G401 (cell line): ENCODE results near the gene SCD. TPM values are rescaled to one million over a fixed set of nuclear protein-coding genes. Genes with fewer than 3 reads are reported as not detected.
"Not testable (repeated sequence)": the region's sequence is repeated elsewhere in the genome, so short reads cannot be mapped to it uniquely, and the experiment has no call there.

ENCODE experiments used
- DNase-seq: peaks from one replicate; pipeline ENCODE4 v3.0.0-alpha.2; 2015; ENCODE audit warnings: low spot score
- in situ Hi-C: cut with HindIII; loops from 2 replicates; pipeline ENCODE4 v1.10.0; 2016; ENCODE audit warnings: low sequenced_read_pairs, mixed read lengths
- total RNA-seq: library from RNA; depleted of rRNA; stranded (reverse); fragments of >200 nt; shearing (Covaris generic); gene quantifications from 2 replicates; pipeline ENCODE4 v1.2.3, GENCODE V29; 2014

The SCD gene
- total RNA-seq, 1 experiment from 2014 or later = 607 TPM

DNA sequence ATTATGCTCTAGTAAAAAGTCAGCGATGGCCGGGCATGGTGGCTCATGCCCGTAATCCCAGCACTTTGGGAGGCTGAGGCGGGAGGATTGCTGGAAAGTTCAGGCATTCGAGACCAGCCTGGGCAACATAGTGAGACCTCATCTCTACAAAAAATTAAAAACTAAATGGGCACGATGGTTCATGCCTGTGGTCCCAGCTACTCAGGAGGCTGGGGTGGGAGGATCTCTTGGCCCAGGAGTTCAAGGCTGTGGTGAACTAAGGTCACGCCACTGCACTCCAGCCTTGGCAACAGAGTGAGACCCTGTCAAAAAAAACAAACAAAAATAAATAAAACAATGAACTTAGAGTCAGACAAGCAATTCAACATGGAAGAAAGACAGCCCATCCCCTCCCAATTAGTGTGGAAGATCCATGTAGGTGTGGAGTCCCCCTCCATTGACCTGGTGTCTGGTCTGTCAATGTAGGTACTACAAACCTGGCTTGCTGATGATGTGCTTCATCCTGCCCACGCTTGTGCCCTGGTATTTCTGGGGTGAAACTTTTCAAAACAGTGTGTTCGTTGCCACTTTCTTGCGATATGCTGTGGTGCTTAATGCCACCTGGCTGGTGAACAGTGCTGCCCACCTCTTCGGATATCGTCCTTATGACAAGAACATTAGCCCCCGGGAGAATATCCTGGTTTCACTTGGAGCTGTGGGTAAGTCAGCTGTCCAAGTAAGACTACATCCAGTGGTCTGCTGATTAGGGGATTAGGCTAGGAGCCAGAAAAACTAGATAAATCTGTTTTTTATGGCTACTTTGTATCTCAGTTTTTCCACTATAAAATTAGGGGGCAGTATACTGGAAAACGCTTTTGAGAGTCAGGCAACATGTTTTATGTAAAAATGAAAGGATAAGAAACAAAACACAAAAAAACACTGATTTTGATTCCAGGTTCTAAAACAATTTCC lies 9.3 kb downstream of the SCD start:
- in situ Hi-C loops = no loop called here
- DNase-seq = no peak

DNA sequence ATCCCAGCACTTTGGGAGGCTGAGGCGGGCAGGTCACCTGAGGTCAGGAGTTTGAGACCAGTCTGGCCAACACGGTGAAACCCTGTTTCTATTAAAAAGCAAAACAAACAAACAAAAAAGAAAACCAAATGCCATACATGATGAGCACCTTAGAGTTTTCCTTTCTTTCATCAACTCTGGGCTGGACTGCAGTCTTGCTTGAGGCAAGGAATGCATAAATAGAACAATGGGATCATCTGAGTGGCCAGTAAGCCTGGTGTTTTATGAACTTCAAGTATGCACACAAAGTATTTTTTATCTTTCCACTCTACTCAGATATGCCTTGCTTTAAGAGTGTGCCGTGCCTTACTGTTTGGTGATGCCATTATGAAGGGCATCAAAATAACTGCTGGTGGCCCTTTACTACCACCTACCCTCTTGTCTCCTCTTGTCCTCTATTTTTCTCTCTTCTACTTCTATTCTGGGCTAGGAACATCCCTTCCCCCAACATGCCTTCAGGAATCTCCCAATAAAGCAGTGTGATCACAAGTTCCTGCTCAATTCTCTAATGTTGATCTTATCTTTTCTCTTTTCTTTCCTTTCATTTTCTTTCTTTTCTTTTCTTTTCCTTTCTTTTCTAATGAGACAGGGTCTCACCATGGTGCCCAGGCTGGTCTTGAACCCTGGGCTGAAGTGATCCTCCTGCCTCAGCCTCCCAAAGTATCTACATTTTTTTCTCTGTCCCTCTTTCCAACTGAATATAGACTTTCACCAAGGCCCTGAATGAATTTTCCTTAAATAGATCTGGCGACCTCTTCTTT lies 10.2 kb downstream of the SCD start:
- DNase-seq = no peak
- in situ Hi-C loops = no loop called here

DNA sequence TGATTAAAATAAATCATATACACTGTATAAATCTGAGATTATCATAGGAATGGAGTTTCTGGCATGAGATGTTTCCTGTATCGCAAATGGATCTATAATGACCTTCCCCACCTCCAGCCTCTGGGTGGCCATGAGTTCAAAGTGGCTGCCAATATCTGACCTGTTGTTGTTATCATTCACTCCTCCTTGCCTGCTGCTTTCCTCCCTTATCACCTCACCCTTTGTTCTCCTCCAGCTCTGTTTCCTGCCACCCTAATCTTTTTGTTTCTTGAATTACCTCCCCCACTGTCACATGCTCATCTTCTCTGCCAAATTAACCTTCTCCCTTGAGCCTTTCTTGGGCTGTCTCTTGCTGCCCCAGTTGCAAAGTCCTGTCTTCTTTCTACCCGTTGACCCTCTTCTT lies 12.0 kb downstream of the SCD start:
- in situ Hi-C loops = no loop called here
- no peak for DNase-seq

DNA sequence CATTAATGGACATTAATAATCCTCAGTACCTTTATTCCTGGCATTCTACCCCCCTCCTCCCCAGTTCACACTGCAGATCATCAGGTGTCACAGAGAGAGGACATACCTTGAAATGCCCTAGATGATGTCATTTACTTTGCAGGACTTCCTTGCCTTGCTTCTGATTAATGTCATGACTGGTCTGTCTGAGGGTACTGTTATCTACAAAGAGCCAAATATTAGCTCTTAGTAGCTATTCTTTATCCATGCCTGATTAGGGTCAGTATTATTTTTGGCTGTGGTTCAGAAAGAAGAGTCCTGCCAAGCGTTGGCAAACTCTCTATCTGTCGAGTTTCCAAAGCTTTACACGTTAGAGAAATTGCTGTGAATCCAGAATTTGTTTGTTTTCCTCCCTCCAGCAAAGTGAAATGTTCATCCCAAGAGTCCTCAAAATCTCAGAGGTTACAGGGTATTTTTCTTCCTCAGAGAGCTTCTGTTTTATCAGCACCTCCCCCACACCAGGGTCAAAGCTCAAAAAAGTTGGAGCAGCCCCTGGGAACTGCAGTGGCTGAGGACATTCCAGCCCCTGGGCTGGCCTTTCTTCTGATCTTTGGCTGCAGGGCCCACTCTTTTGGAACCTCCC lies 12.6 kb downstream of the SCD start:
- in situ Hi-C loops = no loop called here
- DNase-seq = no peak

DNA sequence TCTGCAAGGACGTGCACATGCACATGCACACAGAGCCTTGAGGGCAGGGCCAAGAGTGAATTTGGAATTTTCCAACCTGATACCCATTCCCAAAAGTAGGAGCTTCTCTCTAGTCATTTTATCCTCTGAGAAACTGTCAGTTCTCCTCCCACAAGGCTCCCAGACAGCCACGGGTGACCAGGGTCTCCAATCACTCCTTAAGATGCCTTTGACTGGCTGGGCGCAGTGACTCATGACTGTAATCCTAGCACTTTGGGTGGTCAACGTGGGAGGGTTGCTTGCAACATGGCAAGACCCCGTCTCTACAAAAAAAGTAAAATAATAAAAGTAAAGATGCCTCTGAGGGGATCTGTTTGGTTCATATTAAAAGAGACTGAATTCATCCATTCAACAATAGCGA lies 13.2 kb downstream of the SCD start:
- in situ Hi-C loops = no loop called here

DNA sequence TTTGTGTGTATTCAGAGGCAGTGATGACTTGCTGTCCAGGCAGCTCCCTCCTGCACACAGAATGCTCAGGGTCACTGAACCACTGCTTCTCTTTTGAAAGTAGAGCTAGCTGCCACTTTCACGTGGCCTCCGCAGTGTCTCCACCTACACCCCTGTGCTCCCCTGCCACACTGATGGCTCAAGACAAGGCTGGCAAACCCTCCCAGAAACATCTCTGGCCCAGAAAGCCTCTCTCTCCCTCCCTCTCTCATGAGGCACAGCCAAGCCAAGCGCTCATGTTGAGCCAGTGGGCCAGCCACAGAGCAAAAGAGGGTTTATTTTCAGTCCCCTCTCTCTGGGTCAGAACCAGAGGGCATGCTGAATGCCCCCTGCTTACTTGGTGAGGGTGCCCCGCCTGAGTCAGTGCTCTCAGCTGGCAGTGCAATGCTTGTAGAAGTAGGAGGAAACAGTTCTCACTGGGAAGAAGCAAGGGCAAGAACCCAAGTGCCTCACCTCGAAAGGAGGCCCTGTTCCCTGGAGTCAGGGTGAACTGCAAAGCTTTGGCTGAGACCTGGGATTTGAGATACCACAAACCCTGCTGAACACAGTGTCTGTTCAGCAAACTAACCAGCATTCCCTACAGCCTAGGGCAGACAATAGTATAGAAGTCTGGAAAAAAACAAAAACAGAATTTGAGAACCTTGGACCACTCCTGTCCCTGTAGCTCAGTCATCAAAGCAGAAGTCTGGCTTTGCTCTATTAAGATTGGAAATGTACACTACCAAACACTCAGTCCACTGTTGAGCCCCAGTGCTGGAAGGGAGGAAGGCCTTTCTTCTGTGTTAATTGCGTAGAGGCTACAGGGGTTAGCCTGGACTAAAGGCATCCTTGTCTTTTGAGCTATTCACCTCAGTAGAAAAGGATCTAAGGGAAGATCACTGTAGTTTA lies 15.8 kb downstream of the SCD start:
- in situ Hi-C loops = no loop called here
- DNase-seq = peak; percentile 46

More for the DNA sequence above, 13.2 kb downstream of the SCD start:
- DNase-seq = no peak

DNA sequence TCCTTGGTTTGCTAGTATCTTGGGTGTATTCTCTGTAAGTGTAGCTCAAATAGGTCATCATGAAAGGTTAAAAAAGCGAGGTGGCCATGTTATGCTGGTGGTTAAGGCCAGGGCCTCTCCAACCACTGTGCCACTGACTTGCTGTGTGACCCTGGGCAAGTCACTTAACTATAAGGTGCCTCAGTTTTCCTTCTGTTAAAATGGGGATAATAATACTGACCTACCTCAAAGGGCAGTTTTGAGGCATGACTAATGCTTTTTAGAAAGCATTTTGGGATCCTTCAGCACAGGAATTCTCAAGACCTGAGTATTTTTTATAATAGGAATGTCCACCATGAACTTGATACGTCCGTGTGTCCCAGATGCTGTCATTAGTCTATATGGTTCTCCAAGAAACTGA lies 17.1 kb downstream of the SCD start:
- no peak for DNase-seq
- in situ Hi-C loops = no loop called here

DNA sequence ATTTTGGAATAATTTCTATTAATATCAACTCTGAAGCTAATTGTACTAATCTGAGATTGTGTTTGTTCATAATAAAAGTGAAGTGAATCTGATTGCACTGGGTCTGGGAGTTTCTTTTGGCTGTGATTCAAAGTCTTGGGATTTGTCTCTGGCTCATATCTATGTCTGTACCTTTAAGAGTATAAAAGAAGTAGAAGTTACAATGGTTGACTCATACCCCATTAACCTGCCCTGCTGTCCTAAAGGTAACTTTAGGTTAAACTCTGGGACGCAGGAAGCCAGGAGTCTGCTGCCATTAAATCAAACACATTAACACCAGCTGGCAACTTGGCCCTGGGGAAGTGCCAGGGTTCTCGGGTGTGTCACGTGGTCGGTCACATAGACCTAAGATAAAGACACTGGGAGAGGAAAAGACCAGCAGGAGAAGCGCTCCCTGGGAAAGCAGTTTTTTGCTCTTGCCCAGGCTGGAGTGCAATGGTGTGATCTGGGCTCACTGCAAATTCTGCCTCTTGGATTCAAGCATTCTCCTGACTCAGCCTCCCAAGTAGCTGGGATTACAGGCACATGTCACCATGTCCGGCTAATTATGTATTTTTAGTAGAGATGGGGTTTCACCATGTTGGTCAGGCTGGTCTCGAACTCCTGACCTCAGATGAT lies 17.8 kb downstream of the SCD start:
- peak; percentile 69 for DNase-seq
- in situ Hi-C loops = no loop called here

DNA sequence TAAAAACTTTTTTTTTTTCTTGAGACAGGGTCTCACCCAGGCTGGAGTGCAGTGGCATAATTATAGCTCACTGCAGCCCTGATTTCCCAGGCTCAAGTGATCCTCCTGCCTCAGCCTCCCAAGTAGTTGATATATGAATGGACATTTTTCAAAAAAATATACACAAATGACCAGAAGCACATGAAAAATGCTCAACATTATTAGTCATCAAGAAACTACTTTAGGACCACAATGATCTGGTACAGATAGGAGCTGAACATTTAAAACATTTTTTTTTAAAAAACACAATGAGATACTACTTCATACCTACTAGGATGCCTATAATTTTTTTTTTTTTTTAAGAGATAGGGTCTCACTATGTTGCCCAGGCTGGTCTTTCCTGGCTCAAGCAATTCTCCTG lies 21.7 kb downstream of the SCD start:
- DNase-seq = no peak
- in situ Hi-C loops = no loop called here

DNA sequence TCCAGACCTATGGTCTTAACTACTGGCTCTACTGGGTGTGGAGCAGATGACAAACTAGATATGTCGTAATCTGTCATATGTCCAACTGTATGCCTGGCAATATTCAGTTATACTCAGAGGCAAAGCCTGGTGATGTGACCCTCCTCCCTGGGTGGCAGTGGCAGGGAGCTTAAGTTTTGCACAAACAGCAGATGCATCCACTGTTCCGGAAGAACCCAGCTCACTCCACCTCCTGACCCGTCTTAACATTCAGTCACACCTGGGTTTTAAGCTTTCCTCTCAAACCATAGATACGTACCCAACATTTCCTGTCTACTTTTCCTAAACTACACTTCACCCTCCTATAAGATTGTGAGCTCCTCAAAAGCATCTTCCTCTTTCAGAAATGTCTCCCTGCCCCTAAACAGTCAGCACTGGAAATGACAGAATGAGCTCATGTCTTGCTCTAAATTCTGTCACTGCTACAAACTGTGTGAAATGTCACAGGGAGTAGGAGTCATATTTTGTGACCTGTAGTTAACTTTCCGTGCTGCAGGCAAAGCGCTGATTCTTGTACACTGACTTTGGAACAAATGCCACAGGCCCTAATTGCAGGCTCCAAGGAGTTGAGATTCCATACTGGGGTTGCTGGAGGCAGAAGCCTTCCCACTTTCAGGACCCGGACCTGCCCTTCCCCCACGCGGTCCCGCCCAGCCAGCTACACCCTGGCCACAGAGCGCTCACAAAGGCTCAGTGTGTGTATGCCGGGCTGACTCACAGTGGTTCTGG lies 23.9 kb downstream of the SCD start:
- in situ Hi-C loops = no loop called here
- peak; percentile 59 for DNase-seq

DNA sequence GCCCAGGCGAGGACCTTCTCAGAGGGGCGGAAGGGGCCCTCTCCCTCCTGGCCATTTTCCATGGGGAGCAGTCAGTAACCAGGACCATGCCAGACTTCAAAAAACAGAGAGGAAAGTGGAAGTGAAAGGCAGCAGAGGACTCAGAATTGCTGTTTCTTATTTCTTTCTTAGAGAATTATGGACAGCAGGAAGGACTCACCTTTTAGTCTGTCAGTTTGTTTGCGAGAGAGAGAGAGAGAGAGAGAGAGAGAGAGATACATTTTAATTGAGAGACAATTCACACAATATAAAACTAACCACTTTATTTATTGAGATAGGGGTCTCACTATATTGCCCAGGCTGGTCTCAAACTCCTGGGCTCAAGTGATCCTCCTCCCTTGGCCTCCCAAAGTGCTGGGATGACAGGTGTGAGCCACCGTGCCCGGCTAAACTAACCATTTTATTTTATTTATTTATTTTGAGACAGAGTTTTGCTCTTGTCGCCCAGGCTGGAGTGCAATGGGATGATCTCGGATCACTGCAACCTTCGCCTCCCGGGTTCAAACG lies 24.5 kb downstream of the SCD start:
- DNase-seq = no peak
- in situ Hi-C loops = no loop called here

DNA sequence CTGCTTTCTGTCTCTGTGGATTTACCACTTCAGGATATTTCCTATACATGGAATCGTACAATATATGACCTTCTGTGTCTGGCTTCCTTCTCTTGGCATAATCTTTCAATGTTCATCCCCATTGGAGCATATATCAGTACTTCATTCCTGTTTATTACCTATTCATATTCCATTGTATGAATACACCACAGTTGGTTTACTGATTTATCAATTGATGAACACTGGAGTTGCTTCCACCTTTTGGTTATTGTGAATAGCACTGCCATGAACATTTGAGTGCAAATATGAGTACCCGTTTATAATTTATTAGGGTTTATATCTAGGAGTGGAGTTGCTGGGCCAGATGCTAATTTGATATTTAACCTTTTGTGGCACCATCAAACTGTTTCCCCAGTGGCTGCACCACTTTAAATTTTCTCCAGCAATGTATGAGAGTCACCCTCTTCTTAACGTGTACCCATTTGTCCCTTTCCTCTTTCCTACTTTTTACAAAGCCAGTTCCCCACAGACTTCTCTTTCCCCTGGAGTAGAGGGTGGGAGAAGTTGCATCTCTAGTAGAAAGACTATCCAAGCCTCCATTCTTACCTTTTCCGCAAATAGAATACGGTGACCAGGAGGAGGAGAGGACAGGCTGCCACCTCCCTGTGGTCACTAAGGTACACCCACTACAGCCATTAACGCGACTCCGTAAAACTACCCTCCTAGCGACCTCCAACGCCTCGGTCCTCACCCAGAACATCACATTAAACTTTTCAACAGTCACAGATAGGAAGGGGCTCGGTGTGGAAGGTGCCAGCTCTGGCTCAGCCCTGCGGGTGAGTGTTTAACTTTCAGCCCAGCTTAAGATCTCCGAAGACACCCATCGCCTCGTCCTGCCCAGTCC lies 25.6 kb downstream of the SCD start:
- in situ Hi-C loops = no loop called here
- peak; percentile 50 for DNase-seq

DNA sequence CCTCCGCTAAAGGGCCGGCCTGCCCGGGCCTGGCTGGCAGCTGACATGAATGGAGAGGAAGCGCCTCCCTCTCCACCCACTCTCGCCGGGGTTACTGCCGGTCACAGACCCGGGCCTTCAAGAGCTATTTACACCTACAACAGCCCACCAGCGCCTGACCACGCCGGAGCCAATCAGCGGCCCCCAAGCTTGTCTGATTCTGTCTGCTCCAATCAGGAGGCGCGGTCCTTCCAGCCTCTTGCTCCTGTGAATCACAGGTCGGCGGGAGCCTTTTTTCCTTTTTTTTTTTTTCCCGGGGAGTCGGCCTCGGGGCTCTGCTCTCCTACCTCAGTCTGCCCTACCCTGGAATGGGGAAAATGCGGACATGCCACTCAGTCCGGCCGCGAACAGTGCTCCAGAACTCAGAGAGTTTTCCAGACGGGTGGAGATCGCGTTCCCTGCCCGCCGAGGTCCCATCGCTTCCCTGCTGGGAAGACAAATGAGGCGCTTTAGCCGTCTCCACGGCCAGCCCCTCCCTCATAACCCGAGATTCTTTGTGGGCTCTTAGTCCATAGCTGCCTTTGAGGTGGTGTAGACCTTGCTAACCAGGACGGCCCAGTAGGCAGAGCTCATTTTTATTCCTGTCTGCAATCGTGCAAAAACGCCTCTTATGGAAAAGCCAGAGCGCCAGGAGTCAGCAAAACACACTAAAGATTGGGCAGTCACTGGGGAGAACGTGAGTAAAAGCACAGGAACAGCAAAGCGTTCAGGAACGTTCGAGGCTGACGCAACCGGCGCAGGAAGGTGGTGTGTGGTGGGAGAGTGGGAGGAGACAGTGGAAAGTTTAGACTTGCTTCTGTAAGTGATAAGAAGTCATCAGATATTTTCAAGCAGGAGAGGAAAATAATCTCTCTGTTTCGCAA lies 26.5 kb downstream of the SCD start:
- in situ Hi-C loops = no loop called here

DNA sequence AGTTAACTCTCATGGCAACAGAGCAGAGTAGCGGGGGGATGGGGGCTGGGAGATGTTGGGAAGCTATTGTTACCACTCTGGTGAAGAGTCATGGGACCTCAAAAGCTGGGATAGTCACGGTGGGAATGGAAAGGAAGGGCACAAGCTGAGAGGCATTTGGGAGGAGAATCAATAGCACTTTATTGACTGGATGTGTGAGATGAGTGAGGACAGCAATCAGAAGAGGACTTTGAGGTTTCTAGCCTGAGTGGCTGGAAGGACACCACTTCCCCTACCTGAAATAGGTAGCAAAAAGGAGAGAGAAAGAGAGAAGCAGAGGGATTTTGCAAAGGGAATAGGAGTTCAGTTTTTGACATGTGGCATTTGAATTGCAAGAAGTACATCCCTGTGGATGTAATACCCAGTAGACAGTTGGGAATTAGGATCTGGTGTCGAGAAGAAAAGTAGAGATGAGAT lies 27.2 kb downstream of the SCD start:
- in situ Hi-C loops = no loop called here

More for the DNA sequence above, 26.5 kb downstream of the SCD start:
- DNase-seq = peak; percentile 99

DNA sequence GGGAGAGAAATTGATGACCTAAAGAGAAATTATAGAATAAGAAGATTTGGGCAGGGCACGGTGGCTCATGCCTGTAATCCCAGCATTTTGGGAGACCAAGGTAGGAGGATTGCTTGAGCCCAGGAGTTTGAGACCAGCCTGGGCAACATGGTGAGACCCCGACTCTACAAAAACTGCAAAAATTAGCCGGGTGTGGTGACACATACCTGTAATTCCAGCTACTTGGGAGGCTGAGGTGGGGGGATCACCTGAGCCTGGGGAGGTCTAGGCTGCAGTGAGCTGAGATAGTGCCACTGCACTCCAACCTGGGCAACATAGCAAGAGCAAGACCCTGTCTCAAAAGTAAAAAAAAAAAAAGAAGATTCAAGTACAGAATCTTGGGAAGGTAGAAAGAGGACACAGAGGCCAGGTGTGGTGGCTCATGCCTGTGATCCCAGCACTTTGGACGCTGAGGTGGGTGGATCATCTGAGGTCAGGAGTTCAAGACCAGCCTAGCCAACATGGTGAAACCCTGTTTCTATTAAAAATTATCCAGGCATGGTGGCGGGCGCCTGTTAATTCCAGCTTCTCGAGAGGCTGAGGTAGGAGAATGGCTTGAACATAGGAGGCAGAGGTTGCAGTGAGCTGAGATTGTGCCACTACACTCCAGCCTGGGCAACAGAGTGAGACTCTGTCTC lies 27.8 kb downstream of the SCD start:
- DNase-seq, in situ Hi-C loops: not testable (repeated sequence)

More for the DNA sequence above, 27.2 kb downstream of the SCD start:
- no peak for DNase-seq
